Measurements from ENCODE around the gene PSMD1. TPM values are rescaled to one million over a fixed set of nuclear protein-coding genes. Genes with fewer than 3 reads are reported as not detected.
A peak's percentile ranks its signal among the peaks of the same experiment; 100 is the strongest.

Gene PSMD1
- total RNA-seq, 1 donor from 2014 or later: 55.3 TPM

DNA sequence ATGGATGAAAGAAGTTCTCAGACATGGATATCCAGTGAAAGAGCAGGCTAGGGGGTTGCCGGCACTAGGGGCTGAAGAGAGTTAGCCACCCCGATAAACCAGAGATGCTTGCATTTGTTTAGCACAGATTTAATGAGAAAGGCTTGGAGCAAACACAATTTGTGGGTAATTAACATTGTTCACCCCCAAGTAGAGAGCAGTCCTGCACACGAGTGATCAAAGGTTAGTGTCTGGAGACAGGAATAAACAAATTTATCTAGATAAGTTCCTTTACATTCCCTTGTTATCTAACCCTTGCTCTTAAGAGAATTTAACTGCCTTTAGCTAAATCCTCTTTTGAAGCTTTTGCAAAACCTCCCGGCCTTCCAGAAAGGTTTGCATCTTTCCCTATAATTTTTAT lies 44.3 kb downstream of the PSMD1 start:
- no peak for TF ChIP-seq CTCF (IDR thresholded peaks at IDR 0.05)
- Histone ChIP-seq H3K27me3 (ENCODE audit: low read depth) (no peaks in the 10 kb centered on the region), H3K36me3 (peaks cover 36% of the 10 kb centered on the region), H3K4me3 (no peak overlapping the region), H3K9me3 (peaks cover 19% of the 10 kb centered on the region), H3K27ac (no peak overlapping the region), H3K4me1 (peaks cover 5% of the 10 kb centered on the region)
- DNase-seq (no peak), ATAC-seq (no peak)
- intact Hi-C loops (cut with DNase I): no loop called here

- no peaks in the 10 kb centered on the region for H3K27me3 ChIP-seq (ENCODE audit: low read depth)
- ATAC-seq (no peak), DNase-seq (no peak)
- no peak overlapping the region for H3K27ac ChIP-seq
- peaks cover 5% of the 10 kb centered on the region for H3K4me1 ChIP-seq
- peaks cover 27% of the 10 kb centered on the region for H3K36me3 ChIP-seq
- intact Hi-C loops (cut with DNase I): no loop called here
- no peak for TF ChIP-seq CTCF (IDR thresholded peaks at IDR 0.05)
- H3K9me3 ChIP-seq: peaks cover 19% of the 10 kb centered on the region
- no peak overlapping the region for H3K4me3 ChIP-seq
Observed at GRCh38 chr2:231102772-231103171, 46.1 kb downstream of the PSMD1 start.

GRCh38 chr2:231104115-231104713 lies 47.5 kb downstream of the PSMD1 start:
- ATAC-seq: peak; percentile 72 to 81
- peaks cover 34% of the 10 kb centered on the region for H3K36me3 ChIP-seq
- H3K4me1 ChIP-seq: peaks cover 5% of the 10 kb centered on the region
- H3K27me3 ChIP-seq (ENCODE audit: low read depth): no peaks in the 10 kb centered on the region
- H3K27ac ChIP-seq: no peak overlapping the region
- no peak overlapping the region for H3K4me3 ChIP-seq
- intact Hi-C loops (cut with DNase I): no loop called here
- peaks cover 11% of the 10 kb centered on the region for H3K9me3 ChIP-seq
- TF ChIP-seq CTCF (IDR thresholded peaks at IDR 0.05): peak; percentile 85
- no peak for DNase-seq

DNA sequence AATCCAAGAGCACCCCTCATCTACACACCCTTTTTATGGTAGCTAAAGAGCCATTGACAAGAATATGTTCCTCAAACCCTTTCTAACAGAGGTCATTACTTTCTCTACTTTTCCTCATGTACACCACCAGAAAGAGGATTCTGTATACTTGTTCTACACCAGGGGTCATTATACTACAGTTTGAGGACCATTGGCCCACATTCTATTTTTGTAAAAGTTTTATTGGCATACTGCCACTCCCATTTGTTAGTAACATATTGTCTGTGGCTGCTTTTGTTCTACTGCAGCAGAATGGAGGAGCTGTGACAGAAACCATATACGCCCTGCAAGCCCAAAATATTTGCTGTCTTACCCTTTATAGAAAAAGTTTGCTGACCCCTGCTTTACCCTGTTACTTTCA lies 53.9 kb downstream of the PSMD1 start:
- H3K9me3 ChIP-seq: no peaks in the 10 kb centered on the region
- intact Hi-C loops (cut with DNase I): no loop called here
- H3K27me3 ChIP-seq (ENCODE audit: low read depth): no peaks in the 10 kb centered on the region
- no peak for DNase-seq
- H3K4me1 ChIP-seq: peaks cover 9% of the 10 kb centered on the region
- no peak for ATAC-seq
- H3K4me3 ChIP-seq: no peak overlapping the region
- TF ChIP-seq CTCF (IDR thresholded peaks at IDR 0.05): no peak
- H3K36me3 ChIP-seq: peaks cover 14% of the 10 kb centered on the region
- no peak overlapping the region for H3K27ac ChIP-seq

- no peak for DNase-seq
- H3K27me3 ChIP-seq (ENCODE audit: low read depth): no peaks in the 10 kb centered on the region
- peaks cover 14% of the 10 kb centered on the region for H3K36me3 ChIP-seq
- no peak overlapping the region for H3K27ac ChIP-seq
- no peak overlapping the region for H3K4me3 ChIP-seq
- no peaks in the 10 kb centered on the region for H3K9me3 ChIP-seq
- intact Hi-C loops (cut with DNase I): no loop called here
- TF ChIP-seq CTCF (IDR thresholded peaks at IDR 0.05): no peak
- peaks cover 9% of the 10 kb centered on the region for H3K4me1 ChIP-seq
- no peak for ATAC-seq
Observed at GRCh38 chr2:231111987-231112386, 55.3 kb downstream of the PSMD1 start.

Measured in lower lobe of right lung (tissue), 2 donors.